NCI-H82 (cell line): Measurements from ENCODE around the gene KIF2A.

Experiments used
- DNase-seq: peaks from one replicate; lab custom pipeline; 2025; lab: John Stamatoyannopoulos, UW

Gene KIF2A

DNA sequence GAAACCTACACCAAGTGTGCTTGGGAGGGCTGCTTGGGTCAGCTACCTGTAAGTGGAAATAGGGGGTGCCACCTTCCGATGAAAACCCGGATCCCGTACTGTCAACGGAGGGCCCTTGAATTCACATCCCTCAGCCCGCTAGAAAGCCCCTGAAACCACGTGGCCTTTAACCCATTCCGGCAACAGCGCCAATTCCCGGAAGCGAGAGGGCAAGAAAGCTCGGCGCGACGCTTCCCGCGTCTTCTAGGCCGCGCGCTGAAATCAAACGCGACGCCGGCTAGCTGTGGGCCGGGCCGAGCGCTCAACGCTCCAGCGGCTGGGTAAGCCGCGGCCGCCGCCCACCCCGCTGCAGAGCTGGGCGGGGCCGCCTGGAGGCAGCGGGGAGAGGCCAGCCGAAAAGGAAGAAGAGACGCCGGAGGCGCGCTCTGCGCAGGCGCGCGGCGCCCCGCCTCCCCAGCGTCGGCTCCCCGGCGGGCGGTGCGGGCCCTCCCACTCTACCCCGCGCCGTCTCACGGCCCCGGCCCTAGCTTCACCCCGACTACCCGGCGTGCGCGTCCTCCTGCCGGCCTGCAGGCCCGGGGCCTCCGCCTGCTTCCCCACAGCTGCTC is at the start of gene KIF2A:
Gene KIF2A, plus strand, starts transcription at position 492 of the 608 bp plus-strand sequence. CDS start 267 bp downstream, outside the sequence.
- peak; percentile 94 for DNase-seq

DNA sequence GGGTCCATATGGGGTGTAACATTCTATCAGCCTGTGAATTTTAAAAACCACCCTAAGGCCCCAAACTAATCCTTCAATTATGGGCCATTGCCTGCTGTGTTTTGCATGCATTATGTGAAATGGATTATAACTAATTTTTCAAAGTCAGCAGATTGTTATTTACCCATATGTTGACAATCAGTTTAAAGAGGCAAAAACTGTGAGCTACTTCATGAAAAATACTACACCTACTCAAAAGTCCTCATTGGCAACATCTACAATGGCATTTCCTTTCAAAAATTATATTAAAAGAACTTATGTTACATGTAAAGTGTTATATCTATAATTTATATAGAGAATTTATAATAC is 49.0 kb upstream of the KIF2A start:
- no peak for DNase-seq

DNA sequence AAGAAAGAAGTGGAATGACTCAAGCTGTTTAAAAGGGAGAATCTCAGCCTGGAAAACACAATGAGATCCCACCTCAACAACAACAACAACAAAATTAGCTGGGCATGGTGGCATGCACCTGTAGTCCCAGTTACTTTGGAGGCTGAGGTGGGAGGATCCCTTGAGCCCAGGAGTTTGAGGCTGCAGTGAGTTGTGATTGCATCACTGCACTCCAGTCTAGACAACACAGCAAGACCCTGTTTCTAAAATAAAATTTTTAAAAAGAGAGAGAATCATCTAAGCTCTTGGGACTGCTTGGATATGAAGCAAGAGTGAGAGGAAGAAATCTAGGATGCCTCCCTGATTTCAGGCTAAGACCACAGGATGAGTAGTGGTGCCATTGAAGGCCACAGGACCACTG is 47.4 kb upstream of the KIF2A start:
- no peak for DNase-seq

- DNase-seq, result no peak
Observed at GRCh38 chr5:62259699-62260250, 46.2 kb upstream of the KIF2A start.

- DNase-seq, result no peak
Observed at GRCh38 chr5:62260513-62260912, 45.5 kb upstream of the KIF2A start.

GRCh38 chr5:62263401-62263800 is 42.6 kb upstream of the KIF2A start:
- no peak for DNase-seq

GRCh38 chr5:62265648-62266112 is 40.3 kb upstream of the KIF2A start:
- DNase-seq, result no peak

GRCh38 chr5:62266573-62266972 is 39.4 kb upstream of the KIF2A start:
- DNase-seq, result no peak

DNA sequence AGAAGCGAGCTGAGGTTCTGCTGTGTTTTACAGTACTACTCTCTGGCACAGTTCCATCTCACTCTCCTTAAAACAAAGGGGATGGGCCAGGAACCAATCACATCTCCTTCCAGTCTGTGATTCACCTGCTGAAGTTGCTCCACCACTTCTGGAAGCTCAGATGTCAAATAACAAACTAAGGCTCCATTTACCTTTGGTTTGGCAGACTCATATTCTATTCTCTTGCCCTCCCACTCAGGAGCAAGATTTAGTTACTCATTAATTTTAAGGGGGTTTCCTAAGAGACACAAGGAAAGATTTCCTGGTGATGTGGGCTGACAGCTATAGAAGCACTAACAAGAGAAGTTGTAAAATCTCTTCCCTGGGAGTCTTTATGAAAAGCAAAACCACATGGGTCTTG is 37.8 kb upstream of the KIF2A start:
- DNase-seq, result no peak

GRCh38 chr5:62268792-62269191 is 37.2 kb upstream of the KIF2A start:
- DNase-seq, result no peak

DNA sequence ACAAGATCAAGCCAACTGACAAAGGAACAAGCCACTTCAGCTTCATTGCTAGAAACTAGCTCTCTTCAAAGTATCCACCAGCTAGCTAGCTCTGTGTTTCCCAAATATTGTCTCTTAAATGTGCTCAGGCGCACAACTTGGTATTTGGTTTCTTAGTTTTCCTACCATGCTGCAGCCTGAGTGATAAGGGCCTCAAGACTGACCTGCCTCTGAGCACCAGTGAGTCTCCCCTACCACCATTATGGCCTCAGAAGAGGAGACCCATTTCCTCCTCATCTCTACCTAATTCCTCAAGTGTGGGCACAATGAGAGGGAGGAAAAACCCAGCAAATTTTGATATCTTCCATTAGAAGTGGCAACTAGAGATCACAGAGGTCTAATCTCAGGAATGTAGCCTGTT is 34.6 kb upstream of the KIF2A start:
- no peak for DNase-seq

GRCh38 chr5:62271870-62272269 is 34.1 kb upstream of the KIF2A start:
- DNase-seq, result no peak

DNA sequence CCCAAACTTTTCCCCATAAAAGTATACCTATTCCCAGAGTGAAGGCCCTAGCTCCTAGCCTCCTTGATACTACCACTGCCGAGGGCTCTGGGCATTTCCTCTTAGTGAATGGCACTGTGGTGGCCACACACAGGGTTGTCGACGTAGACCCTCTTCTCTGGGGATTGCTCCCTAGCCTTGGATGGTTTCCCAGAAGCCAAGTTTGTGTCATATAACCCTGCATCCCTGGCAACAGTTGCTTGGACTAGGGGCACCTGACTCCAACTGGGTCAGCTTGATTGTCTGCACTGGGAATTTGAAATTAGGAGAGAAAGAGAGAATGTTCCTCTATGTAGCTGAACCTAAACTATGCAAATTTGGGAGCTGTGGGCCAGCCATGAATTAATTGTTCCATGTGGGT is 32.3 kb upstream of the KIF2A start:
- no peak for DNase-seq

DNA sequence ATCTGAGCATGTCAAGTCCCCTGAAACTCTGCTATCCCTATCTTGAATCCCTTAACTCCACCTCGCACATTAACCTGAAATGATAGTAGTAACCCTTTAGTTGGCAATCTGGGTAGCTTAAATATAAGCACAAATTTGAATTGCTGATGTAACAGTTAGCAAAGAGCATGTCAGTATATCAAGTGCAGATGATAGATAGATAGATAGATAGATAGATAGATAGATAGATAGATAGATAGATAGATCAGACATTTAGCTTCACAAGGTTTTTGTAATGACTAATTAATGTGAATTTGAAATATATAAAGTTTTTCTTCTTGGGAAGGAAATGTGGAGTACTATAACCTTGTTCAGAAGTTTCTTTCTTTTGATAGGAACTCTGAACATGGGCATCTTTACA is 30.4 kb upstream of the KIF2A start:
- no peak for DNase-seq

GRCh38 chr5:62281411-62281810 is 24.6 kb upstream of the KIF2A start:
- DNase-seq, result no peak

DNA sequence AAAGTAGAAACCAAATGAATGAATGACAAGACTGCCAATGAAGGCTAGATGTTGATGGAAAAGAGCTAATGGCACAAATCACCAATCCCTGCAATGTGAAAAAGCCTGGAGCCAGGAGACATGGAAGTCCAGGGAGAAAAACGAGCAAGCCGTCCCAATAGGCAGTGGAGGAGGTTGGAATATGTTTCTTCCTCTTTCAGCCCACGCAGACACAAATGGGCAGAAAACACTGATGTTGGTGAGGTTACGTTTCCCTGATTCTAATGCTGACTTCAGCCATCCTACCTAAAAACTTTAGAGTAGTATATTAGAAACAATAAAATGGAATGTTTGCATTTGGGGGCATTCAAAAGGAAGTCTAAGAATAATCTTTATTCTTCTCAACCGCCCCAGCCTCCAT is 23.9 kb upstream of the KIF2A start:
- DNase-seq, result no peak

- DNase-seq, result no peak
Observed at GRCh38 chr5:62283005-62283404, 23.0 kb upstream of the KIF2A start.

GRCh38 chr5:62283861-62284260 is 22.1 kb upstream of the KIF2A start:
- DNase-seq, result no peak

GRCh38 chr5:62284946-62285891 is 20.8 kb upstream of the KIF2A start:
- DNase-seq, result no peak

DNA sequence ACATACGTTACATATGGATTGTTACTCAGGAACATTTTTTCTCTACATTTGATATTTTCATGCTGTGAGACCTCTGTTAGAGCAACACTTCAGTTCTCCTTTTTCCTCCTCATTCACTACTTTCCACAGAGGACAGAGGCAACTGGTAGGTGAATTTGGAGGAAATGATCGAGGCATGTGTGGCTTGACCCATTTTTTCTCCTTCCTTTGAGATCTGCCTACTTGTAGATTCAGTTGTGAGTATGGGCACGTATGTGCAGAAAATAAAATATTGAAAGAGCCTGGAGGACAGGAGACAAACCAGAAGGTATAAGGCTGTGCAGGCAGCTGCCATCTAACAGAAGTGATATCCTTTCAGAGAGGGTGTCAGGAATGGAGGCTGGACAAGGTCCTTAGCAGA is 19.2 kb upstream of the KIF2A start:
- DNase-seq, result no peak

- DNase-seq, result no peak
Observed at GRCh38 chr5:62287237-62287636, 18.8 kb upstream of the KIF2A start.

DNA sequence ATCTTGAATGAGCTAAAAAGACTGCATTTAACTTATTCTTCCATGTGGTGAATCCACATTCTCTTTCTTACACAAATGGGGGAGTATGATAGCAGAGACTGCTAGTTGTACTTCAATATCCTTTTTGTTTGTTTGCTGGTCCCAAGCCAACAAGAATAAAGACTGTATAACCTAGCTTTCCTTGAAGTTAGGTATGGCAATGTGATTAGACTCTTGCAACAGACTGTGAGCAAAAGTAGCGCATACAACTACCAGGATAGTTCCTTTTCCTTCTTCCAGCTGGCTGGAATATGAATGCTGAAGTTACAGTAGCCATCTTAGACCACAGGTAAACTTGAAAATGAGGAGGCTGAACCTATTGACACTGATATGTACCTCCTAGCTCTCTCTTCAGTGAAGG is 17.9 kb upstream of the KIF2A start:
- no peak for DNase-seq

DNA sequence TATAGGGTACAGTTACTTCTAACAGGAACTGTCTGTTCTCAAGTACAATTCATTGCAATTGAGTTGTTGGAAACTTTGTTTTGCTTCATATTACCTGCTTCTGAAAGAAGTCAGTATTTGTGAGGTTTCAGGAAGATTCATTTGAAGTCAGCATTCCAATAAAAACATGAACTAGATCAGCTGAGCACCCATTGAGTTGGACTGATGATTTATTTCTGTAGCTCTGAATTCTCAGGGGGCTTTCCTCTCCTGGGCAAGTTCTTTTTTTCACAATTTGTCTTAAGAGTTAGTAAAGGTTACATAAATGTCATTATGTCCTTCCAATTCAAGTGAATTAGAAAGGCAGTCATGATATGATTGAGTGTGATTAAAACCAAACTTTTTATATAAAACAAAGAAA is 16.2 kb upstream of the KIF2A start:
- DNase-seq, result no peak
